HAP-1 (cell line): Measurements from ENCODE around the gene LLPH.

Source experiments
- DNase-seq, 2 experiments: peaks; one replicate each; pipeline ENCODE4 v3.0.0-alpha.2; 2016 to 2020; ENCODE audit warnings: low spot score in 2 of 2
- H3K27me3 ChIP-seq: fragments of 250-450 bp; sonication (Bioruptor Pico); 2 replicates; pipeline ENCODE4 v1.5.1; 2020; ENCODE audit warnings: low read depth, mild to moderate bottlenecking, moderate library complexity
- H3K36me3 ChIP-seq: fragments of 250-450 bp; sonication (Bioruptor Pico); replicated peaks from 2 replicates; pipeline ENCODE4 v1.5.1; 2020; ENCODE audit warnings: mild to moderate bottlenecking
- H3K4me1 ChIP-seq: fragments of 250-450 bp; sonication (Bioruptor Pico); 2 replicates; pipeline ENCODE4 v1.5.1; 2020; ENCODE audit warnings: mild to moderate bottlenecking
- H3K4me3 ChIP-seq: fragments of 250-450 bp; sonication (Bioruptor Pico); 2 replicates; pipeline ENCODE4 v1.5.1; 2020; ENCODE audit warnings: mild to moderate bottlenecking, moderate library complexity
- H3K9me3 ChIP-seq: fragments of 250-450 bp; sonication (Bioruptor Pico); 2 replicates; pipeline ENCODE4 v1.5.1; 2020; ENCODE audit warnings: mild to moderate bottlenecking, moderate library complexity
- in situ Hi-C: fragments of 300-500 bp; cut with MboI; formaldehyde crosslinking; loops from 3 replicates; pipeline ENCODE4 v1.14.3; 2020; ENCODE audit warnings: low sequenced_read_pairs, inconsistent platforms, mixed read lengths

Gene LLPH

GRCh38 chr12:66071549-66071948 is 59.0 kb downstream of the LLPH start:
- Histone ChIP-seq H3K4me3 (no peak overlapping the region), H3K9me3 (no peaks in the 10 kb centered on the region), H3K27me3 (0 out of 2 replicates have a peak, but pooled peaks cover 4% of the 10 kb centered on the region), H3K4me1 (no peaks in the 10 kb centered on the region), H3K36me3 (no peaks in the 10 kb centered on the region)
- DNase-seq, result no peak
- in situ Hi-C loops, result no loop called here

DNA sequence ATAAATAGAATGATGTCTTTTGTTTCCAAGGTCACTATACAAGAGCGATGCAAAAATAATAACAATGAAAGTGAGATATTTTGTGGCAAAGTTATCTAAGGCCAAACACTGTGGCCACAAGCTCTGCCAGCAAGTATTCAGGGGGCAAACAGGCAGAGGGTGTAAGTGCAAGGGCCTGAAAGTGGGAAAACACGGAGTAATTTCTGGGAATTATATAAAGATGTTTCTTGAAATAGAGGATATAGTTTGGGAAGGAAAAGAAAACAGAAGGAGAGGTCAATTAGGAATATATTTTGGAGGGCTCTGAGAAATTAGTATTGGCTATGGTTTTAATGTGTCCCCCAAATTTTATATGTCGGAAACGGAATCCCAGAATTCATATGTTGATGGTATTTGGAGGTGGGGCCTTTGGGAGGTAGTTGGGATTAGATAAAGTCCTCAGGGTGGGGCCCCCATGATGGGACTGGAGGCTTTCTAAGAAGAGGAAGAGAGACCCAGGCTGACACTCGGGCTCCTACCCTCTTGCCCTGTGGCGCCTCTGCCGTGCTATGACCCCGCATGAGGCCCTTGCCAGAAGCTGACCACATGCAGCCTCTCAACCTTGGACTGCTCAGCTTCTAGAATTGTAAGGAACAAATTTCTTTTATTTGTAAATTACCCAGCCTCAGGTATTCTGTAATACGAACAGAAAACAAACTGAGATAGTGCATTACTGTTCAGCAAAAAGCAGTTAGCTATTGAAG is 60.0 kb downstream of the LLPH start:
- in situ Hi-C loops, result no loop called here
- no peaks in the 10 kb centered on the region for H3K36me3 ChIP-seq
- H3K9me3 ChIP-seq, result no peaks in the 10 kb centered on the region
- H3K4me3 ChIP-seq, result no peak overlapping the region
- H3K27me3 ChIP-seq, result 0 out of 2 replicates have a peak, but pooled peaks cover 4% of the 10 kb centered on the region
- no peaks in the 10 kb centered on the region for H3K4me1 ChIP-seq
- no peak for DNase-seq

DNA sequence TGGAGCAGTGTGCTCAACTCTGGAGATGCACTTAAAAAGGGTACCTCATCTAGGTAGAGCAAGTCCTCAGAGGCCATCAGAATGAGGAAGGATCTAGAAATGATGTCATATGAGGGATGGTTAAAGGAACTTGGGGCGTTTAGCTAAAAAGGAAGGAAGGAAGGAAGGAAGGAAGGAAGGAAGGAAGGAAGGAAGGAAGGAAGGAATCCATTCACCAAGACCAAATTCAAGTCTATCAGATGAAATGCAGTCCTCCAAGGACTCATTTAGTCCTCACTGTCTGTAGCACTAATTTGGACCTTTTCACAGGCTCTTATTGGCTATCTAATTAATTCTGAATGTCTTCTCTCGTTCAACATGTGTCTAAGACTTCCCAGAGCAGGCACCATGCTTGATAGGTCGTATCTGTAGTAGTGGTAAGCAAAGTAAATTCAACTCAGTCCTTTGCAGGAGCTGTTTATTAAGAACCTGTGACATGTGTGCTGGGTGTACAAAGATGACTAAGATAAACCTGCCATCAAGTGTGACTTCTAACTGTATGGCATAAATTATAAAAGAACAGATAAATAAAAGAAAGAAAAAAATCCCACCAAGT is 63.5 kb downstream of the LLPH start:
- no peaks in the 10 kb centered on the region for H3K36me3 ChIP-seq
- DNase-seq, result no peak
- no peaks in the 10 kb centered on the region for H3K9me3 ChIP-seq
- no peak overlapping the region for H3K4me3 ChIP-seq
- no peaks in the 10 kb centered on the region for H3K4me1 ChIP-seq
- peaks cover 12% of the 10 kb centered on the region; the same call in 1 of the 2 replicates for H3K27me3 ChIP-seq
- in situ Hi-C loops, result no loop called here
